Fibroblast of skin of back (primary cell): Measurements from ENCODE around the gene ADD2.
A peak's percentile ranks its signal among the peaks of the same experiment; 100 is the strongest.

ENCODE experiments used
- DNase-seq: peaks from one replicate; pipeline ENCODE4 v3.0.0-alpha.2; 2013

Gene ADD2

DNA sequence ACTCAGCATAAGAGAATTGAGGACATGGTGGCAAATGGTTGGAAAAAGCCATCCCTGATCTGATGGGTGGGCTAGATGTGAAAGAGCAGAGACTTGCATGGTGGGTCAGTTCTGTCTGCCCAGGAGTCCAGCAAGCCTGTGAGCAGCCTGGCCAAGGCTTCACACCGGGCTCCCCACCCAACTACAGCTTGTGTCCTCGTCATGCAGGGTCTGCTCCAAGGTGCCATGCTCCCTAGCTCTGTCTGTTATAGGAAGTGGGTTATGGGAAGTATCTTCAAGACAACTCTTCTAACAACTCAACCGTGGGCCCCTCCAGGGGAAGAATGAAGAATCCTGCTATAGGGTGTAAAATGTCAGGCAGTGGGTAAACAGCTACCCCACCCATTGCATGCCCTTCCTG lies 97.4 kb downstream of the ADD2 start:
- DNase-seq: no peak

DNA sequence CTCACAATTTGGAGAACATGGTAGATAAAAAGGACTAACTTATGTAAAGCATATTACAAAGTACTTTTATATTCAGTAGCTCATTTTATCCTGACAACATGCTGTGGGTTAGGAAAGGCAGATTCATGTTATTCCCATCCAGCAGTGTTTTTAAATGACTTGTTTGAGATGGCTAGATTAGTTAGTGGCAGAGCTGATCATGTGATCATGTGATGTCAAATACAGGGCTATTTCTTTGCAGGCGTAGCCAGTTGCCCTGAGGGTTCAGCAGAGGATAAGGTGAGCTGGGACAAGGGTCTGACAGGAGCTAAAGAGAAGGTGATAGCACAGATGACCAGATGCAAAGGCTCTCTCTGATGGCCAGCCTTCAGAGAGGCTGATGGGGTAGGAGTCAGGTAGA lies 97.8 kb downstream of the ADD2 start:
- DNase-seq: no peak

DNA sequence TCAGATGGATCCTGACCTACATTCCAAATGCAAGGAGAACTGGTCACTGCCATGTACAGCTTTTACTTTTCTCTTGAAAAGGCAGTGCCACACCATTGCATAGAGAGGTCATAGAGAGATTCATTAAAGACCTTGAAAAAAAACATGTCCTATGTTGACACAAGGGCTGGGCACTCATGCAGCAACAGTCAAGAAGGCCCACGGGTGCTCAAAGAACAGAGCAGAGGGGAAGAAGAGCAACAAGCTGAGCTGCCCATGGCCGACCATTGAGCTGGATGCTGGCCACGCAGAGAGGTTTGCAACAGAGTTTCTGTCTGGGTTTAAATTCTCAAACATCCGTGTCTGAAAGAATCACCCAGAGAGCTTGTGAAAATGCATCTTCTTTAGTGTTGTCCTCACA lies 99.1 kb downstream of the ADD2 start:
- no peak for DNase-seq

DNA sequence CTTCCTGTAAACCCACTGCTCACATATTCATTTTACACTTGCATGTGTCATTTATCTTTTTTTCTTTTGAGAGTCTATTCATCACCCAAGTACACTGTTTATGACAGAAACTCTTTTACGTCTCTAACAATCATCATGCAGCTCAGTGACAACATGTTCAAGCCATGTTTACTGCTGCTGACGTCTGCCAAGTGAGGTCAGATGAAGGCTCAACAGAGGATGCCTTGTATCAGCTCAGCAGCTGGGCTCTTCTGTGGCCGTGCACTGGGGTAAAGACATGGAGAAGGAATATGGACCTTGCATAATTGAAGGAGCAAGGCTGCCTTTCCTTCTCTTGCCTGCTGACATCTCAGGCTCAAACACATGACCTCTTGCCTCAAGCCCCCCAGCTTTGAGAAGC lies 99.6 kb downstream of the ADD2 start:
- no peak for DNase-seq

DNA sequence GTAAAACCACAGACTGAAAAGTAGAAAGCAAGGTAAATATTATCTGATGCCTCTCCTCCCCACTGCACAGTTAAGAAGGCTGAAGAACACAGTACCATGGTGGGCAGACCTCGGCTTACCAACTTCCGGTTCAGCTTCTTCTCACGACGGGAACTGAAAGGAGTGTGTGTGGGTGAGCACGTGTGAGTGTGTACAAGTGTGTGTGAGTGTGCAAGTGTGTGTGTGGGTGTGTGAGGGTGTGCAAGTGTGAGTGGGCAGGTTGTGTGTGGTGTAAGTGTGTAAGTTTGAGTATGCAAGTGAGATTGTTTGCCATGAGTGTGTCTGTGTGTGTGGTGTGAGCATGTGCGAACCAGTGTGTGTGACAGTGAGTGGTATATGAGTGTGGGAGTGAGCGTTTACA lies 103.5 kb downstream of the ADD2 start:
- no peak for DNase-seq

DNA sequence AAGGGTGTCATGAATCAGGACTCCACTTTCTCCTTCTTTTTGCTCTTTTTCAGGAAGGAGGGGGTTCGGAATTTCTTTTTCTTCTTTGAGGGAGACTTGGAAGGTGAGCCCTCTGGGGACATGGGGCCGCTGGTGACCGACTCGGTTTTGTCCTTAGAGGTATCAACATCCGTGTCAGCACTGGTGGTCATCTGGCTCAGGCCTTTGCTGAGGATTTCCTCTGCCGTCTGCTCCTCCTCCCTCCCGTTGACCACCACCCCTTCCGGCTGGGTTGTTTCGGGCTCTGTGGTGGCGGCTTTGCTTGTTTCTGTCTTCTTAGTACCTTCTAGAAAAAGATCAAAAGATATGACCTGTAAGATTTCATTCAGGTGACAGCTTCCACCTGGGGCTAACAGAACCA lies 104.6 kb downstream of the ADD2 start:
- no peak for DNase-seq

DNA sequence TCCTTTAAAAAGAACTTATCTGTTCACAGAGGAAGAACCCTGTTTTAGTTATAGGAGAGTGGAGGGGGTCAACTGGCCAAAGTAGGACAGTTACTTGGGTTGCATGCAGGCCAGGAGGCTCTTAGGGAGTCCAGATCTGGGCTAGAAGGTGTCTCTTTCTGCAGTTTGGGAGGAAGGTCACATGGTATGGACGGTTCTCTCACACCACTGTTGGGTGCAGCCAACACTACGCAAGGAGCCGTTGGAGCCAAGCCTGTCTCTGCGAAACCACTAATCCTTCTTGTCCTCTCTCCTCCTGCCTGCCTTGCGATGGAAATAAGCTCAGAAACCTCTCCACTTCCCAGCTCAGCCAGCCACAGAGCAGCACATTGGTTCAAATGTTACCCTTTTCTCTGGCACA lies 108.4 kb downstream of the ADD2 start:
- DNase-seq: no peak

DNA sequence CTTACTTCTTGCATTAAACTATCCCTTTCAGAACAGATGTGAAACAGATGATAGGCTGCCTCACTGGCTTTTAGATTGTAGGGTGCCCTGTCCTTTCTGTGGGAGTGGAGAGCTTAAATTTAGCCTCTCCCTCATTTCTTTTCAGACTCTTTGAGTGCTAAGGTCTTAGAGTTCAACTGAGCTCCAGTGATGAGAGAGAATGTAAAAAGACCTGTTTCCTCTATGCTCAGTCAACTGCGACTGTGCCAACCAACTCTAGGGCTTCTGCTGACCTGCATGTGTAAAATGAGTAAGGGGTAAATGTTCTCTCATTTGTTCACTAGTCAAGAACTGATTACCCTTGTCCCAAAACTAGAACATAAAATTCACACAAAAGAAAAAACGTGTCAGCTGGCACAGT lies 109.5 kb downstream of the ADD2 start:
- no peak for DNase-seq

DNA sequence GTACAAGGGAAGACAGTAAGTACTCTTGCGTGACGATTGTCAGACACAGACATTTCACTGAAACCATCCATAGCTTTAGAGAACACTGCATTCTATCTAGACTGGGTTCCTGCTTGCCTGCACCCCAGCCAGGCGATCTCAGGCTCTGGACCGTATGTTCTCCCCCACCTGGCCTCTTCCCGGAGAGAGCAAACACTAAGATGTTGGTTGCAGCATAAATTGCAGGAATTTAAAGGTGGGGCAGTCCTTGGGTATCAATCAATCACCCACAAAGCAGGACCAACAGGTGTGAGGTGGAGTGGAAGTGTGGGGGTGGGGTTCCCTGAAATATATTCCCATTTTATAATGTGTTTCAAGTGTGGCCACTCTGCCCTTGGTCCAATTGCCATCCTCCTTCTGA lies 110.8 kb downstream of the ADD2 start:
- DNase-seq: no peak

DNA sequence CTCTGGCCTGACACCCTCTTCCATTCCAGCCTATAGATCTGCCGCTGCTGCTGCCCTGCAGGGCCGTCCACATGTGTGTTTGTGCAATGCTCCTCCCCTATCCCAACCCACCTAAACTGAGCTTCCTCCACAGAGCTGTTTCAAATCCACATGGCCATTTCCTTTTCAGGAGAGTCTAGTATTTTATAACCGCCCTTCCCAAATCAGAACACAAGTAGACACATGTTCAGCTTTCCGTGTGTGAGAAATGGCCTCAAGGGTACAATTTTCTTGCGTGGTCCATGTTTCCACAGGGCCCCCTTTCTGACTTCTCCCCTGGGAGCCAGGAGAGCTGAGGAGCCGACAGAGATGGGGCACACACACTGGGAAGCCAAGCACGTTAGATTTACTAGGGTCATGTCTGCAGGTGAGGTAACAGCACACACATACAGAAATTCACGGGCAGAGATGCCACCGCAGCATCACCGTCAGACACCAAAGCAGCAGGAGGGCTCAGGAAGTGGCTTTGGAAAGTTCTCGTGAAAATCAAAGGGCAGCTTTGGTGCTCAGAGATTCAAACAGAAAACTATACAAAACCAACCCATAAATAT lies 111.5 kb downstream of the ADD2 start:
- DNase-seq: no peak

DNA sequence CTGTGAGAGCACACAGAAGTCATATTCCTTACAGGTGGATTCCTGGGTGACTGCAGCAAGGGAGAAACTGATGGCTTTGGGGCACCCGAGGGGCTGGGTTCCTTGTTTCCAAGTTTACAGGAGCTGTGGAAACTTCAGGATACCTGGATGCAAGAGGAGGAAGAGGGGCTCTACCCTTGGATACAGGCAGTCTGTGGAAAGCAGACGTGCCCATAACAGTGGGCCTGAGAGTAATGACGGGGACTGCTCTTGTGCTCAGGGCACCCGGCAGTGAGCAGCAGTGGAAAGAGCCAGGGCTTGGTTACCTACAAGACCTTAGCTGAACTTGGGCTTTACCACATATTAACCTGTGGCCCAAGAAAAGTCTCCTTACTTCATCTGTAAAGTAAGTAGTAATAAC lies 112.2 kb downstream of the ADD2 start:
- no peak for DNase-seq

DNA sequence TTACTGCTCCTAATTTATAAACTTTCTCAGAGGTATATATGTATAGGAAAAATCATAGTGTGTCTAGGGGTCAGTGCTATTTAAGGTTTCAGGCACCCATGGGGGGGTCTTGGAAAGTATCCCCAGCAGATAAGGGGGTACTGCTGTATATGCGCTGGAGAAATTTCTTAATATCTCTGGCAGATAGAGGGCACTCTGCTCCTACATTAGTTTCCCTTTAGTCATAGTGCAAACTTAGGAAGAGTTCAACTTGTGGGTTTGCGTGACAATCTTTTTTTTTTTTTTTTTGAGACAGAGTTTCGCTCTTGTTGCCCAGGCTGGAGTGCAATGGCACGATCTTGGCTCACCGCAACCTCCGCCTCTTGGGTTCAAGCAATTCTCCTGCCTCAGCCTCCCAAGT lies 112.8 kb downstream of the ADD2 start:
- DNase-seq: peak; percentile 31

DNA sequence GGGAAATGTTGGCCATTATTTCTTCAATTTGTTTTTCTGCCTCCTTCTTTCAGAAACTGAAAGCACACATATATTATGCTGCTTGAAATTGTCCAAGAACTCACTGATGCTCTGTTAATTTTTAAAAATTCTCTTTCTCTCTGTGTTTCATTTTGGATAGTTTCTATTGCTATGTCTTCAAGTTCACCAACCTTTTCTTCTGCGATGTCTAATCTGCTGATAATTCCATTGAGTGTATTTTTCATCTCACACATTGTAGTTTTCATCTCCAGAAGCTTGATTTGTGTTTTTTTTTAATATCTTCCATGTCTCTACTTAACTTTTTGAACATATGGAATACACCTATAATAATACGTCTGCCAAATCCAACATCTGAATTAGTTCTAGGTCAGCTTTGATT lies 116.3 kb downstream of the ADD2 start:
- no peak for DNase-seq

DNA sequence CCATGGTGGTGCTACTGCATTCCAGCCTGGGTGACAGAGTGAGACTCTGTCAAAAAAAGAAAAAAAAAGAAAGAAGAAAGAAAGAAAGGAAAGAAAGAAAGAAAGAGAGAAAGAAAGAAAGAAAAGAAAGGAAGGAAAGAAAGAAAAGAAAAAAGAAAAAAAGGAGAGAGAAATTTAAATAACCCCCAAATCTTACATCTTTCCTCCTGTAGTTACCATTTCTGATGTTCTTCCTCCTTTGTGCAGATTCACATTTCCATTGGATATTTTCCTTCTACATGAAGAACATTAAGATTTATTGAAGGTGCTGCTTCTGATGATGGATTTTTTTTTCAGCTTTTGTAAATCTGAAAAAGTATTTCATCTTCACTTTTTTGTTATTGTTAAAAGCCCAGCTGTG lies 117.0 kb downstream of the ADD2 start:
- DNase-seq: no peak

DNA sequence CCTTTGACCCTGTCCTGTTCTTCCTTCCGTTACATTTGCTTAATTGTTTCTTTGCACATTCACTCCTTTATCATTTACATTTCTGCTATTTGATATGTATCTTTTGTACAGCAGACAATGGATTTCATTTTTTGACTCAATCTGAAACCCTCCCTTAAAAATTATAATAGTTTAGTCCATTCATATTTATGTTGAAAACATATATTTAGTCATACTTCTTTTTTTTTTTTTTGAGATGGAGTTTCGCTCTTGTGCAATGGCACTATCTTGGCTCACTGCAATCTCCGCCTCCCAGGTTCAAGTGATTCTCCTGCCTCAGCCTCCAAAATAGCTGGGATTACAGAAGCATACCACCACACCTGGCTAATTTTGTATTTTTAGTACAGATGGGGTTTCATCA lies 119.0 kb downstream of the ADD2 start:
- no peak for DNase-seq

DNA sequence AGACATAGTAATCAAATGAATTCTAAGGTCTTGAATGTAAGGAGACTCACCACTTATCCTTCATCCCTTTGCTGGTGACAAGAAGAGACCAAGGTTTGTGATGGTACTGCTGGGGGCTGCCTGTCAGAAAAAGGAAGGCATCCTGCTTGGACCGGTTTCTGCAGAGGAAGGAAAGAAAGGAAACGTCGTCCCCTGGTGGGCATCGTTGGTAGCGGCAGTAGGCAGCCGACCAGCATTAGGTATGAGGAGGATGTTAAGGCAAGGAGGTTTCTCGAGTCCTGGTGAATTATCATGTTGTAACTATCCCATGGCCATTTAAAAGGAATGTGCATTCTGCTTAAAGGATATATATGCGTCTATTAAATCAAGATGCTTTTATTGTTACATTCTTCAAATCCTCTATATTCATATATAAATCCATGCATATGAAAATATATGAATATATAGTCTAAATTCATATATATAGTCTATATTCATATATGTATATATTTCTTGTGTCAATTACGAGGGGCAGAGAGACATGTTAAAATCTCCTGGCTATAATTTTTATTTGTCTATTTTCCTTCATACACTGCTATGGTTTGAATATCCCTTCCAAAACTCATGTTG lies 120.0 kb downstream of the ADD2 start:
- peak; percentile 41 for DNase-seq

DNA sequence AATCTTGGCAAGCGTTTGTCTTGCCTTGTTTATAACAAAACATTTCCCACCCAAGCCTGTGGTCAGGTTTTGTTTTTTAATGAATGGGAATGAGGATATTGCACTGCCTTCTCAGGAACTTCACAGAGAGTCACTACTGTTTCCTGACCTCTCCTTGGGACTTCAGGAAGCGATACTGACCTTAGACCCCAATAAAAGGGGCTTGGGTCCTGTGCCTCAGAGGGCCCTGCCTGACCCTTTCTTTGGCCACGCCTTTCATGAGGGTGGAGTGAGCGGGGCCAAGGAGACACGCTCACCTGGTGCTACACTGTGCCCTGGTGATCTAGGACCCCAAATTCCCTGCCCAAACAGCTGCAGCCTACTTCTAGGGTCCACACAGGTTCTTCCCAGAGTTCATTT lies 121.6 kb downstream of the ADD2 start:
- no peak for DNase-seq

DNA sequence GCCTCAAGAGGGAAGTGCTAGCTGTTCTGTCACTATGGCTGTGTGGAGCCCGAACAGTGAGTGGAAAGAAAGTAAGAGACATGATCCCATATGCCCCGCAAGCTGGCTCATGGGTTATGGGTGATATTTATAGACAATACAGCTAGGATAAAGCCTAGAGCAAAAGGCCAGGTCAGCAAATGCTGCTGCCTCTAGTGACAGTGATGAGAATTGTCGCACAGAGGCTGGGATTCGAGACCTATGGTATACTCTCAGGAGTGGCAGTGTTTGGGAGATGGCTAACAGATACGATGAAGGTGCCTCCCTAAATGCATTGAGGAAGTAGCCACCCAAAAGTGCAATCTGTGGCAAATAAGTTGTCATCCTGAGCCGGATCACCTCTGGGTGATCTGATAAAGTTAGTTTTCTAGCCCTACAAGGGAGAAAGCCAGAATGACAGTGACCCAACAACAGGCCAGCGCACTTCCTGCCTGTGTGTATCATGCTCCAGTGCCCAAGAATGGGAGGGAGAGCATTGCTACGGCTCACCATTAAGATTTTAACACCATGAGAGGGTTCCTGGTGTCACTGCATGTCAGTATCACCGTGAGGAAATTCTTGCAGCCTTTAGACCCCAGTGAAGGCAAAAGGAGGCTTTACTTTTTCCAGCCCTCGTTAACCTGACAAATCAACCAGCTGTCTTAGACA lies 122.1 kb downstream of the ADD2 start:
- no peak for DNase-seq

DNA sequence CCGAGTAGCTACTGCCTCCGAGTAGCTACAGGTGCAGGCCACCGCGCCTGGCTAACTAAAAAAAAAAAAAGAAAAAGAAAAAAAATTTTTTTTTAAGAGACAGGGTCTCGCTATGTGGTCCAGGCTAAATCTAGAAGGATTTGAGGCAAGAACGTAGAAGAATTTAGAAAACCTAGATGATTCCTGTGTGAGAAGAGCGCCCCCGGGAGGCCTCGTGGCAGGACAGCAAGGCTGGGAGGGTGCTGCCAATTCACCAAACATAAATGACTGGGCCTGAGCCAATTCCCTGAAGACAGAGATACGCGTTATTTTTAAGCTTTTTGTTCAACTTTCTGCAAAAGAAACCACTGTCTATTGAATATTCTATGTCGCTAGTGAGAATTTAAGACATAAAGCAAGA lies 124.3 kb downstream of the ADD2 start:
- peak; percentile 9 for DNase-seq

DNA sequence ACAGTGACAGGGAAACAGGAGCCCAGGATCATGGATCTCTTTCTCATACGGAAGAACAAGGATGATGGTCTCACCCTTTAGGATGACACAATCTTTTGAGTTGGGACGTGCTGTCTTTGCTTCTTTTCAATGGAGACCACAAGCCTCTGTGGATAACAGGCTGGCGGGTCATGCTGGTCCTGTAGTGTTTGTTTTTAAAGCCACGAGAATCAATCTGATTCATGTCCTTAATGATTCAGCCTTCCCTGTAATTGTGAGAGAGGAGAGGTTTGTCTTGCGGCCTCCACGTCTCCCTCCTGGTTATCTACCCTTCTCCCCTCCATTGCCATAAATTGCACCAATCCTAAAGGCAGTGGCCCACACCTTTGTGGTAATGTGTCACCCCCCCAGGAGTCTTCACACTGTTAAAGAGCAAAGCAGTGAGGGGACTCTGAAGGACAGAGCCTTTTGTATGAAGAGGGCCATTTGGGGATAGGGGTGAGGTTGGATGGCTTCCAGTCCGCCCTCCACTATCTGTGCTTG lies 126.7 kb downstream of the ADD2 start:
- DNase-seq: peak; percentile 11

DNA sequence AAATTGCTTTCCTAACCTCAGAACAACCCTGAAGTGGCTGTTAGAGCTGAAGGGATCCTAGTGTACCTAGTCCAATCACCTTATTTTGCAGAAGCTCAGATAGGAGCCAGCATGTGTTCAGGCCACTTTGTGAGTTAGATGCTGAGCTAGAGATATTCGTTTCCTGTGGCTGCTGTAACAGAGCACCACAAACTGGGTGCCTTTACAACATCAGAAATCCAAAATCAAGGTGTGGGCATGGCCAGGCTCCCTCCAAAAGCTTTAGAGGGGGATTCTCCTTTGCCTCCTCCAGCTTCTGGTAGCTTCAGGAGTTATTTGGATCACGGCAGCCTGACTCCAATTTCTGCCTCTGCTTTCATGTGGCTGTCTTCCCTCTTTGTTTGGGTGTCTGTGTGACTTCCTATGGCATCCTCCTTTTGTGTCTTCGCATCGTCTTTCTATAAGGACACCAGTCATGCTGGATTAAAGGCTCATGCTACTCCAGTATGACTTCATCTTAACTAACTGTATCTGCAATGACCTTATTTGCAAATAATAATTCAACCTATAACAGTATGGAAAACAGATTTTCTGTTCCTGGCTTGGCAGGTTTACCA lies 128.1 kb downstream of the ADD2 start:
- DNase-seq: no peak

DNA sequence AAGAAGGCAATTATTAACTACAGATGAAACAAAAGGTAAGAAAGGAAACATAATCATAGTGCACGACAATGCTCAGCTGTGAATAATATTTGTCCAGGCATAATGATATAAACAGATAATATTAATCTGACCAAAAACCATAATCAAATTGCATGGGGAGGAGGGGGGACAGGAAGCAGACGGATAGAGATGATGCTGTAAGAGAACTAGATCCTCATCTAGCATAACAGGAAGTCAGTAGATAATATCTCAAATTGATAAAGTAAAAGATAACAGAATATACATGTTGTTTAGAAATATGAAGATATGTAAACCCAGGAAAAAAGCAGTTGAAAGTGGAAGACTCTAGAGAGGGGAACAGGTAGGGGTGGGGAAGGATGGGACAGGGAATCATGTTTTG lies 129.4 kb downstream of the ADD2 start:
- no peak for DNase-seq

DNA sequence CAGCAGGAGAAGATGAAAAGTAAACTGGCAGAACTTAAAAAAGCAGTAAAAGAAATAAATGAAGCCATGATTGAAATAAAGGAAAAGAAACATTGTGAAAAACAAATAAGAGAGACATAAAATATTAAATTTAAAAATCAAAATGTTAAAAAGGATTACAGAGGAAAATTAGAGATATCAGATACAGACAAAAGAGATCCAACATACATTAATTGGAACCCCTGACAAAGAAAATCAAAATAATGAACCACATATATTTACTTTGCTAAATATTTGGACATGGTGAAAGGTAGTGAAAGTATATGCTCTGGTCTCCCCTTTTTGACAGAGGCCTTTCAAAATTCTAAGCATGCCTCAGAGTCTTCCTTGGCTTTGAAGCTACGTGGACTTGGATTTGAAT lies 134.5 kb downstream of the ADD2 start:
- DNase-seq: no peak

DNA sequence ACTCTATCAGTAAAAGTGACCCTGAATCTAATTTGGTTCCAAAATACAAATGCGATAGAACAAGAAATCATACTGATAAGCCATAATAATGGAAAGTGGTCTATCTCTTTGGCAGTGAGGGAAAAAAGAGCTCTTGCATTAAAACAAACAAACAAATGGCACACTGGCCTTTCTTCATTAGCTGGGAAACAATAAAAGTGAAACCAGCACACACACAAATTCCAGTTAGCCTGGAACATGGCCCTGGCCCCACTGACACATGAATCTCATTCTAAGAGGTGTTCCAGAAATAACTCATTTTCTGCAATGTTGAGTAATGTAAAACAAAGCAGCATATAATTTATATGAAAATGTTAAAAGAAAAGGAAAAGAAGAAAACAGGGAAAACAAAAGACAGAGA lies 135.0 kb downstream of the ADD2 start:
- no peak for DNase-seq
